HEK293T (cell line): ENCODE measurements around the gene NOTCH1.

Source experiments
- CTCF ChIA-PET: fragments of 350-600 bp; formaldehyde crosslinking; extraction: SDS; loops from one replicate; lab custom pipeline; 2021; ENCODE audit warnings: antibody characterized with exemption, inconsistent platforms; lab: Yijun Ruan, JAX
- POLR2A ChIA-PET: fragments of 350-600 bp; formaldehyde crosslinking; extraction: SDS; loops from one replicate; lab custom pipeline; 2020; ENCODE audit warnings: antibody characterized with exemption, inconsistent platforms; lab: Yijun Ruan, JAX
- DNase-seq: peaks from one replicate; pipeline ENCODE4 v3.0.0; 2012; ENCODE audit warnings: mixed read lengths; ENCODE audit errors: extremely low spot score
- ARNT ChIP-seq: fragments of 450-650 bp; IDR thresholded peaks from 2 replicates; pipeline ENCODE4 v1.6.1; 2017; ENCODE audit warnings: mild to moderate bottlenecking
- BHLHE40 ChIP-seq: fragments of 450-650 bp; IDR thresholded peaks from 2 replicates; pipeline ENCODE4 v1.6.1; 2016; ENCODE audit warnings: mild to moderate bottlenecking, moderate library complexity, borderline replicate concordance
- CTBP1 ChIP-seq: fragments of 450-650 bp; IDR thresholded peaks from 2 replicates; pipeline ENCODE4 v1.6.1; 2016; ENCODE audit warnings: borderline replicate concordance
- ELF4 ChIP-seq: fragments of 450-650 bp; IDR thresholded peaks from 2 replicates; pipeline ENCODE4 v1.6.1; 2017; ENCODE audit warnings: antibody characterized with exemption
- FOXA1 ChIP-seq: fragments of 450-650 bp; IDR thresholded peaks from 2 replicates; pipeline ENCODE4 v1.6.1; 2016; ENCODE audit warnings: mild to moderate bottlenecking
- FOXK2 ChIP-seq: fragments of 450-650 bp; IDR thresholded peaks from 2 replicates; pipeline ENCODE4 v1.6.1; 2016; ENCODE audit warnings: mild to moderate bottlenecking
- FOXM1 ChIP-seq: fragments of 450-650 bp; IDR thresholded peaks from 2 replicates; pipeline ENCODE4 v1.6.1; 2017; ENCODE audit warnings: mild to moderate bottlenecking, borderline replicate concordance
- HDGF ChIP-seq: fragments of 450-650 bp; IDR thresholded peaks from 2 replicates; pipeline ENCODE4 v1.6.1; 2017; ENCODE audit warnings: antibody characterized with exemption, borderline replicate concordance
- L3MBTL2 ChIP-seq: fragments of 450-650 bp; conservative IDR thresholded peaks from 2 replicates; pipeline ENCODE4 v1.6.1; 2016; ENCODE audit warnings: mild to moderate bottlenecking
- LEF1 ChIP-seq: fragments of 450-650 bp; IDR thresholded peaks from 2 replicates; pipeline ENCODE4 v1.6.1; 2017; ENCODE audit warnings: mild to moderate bottlenecking, borderline replicate concordance
- NFRKB ChIP-seq: fragments of 450-650 bp; IDR thresholded peaks from 2 replicates; pipeline ENCODE4 v1.6.1; 2016; ENCODE audit warnings: mild to moderate bottlenecking, moderate library complexity
- SP1 ChIP-seq: fragments of 450-650 bp; IDR thresholded peaks from 2 replicates; pipeline ENCODE4 v1.6.1; 2017
- SUZ12 ChIP-seq: fragments of 450-650 bp; IDR thresholded peaks from 2 replicates; pipeline ENCODE4 v1.6.1; 2016; ENCODE audit warnings: mild to moderate bottlenecking
- TARDBP ChIP-seq: fragments of 450-650 bp; IDR thresholded peaks from 2 replicates; pipeline ENCODE4 v1.6.1; 2016
- ZNF384 ChIP-seq: fragments of 450-650 bp; IDR thresholded peaks from 2 replicates; pipeline ENCODE4 v1.6.1; 2016
- TF ChIP-seq, protein P1 (sequence below): fragments of 450-650 bp; IDR thresholded peaks from 2 replicates; pipeline ENCODE4 v1.6.1; 2016

NOTCH1 gene

DNA sequence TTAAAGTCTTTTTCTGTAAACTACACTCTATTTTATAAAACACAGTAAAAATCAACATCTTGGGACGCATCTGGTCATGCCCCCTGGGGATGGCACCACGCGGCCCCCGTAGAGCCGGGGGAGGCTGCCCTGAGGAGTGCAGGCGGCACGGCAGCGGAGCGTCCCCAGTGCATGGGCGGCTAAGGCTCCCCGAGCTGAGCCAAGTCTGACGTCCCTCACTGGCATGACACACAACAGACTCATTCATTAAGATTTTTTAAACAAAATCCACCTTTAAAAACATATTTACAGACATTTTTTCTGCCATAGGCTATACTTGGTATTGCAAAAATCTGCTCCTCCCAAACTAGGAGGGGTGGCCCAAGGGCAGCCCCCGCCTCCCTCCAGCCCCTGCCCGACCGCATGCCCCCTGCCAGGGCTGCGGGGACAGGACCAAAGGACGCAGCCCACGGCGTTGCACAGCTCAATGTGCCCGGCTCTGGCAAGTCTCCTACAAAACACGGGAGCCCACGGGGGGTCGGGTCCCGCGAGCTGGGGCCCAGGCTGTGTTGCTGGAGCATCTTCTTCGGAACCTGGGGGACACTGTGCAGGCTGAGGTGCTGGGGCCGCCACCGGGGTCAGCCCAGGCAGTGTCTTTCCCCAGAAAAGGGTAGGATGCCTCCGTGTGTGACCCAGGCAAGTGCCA is 51.2 kb downstream of the NOTCH1 start:
- CTCF ChIA-PET = no interaction called here
- POLR2A ChIA-PET = no interaction called here
- TF ChIP-seq FOXK2 = no peak
- TF ChIP-seq SUZ12 = no peak
- no peak for TF ChIP-seq ZNF384
- TF ChIP-seq BHLHE40 = no peak
- no peak for TF ChIP-seq HDGF
- TF ChIP-seq L3MBTL2 = no peak
- no peak for DNase-seq

DNA sequence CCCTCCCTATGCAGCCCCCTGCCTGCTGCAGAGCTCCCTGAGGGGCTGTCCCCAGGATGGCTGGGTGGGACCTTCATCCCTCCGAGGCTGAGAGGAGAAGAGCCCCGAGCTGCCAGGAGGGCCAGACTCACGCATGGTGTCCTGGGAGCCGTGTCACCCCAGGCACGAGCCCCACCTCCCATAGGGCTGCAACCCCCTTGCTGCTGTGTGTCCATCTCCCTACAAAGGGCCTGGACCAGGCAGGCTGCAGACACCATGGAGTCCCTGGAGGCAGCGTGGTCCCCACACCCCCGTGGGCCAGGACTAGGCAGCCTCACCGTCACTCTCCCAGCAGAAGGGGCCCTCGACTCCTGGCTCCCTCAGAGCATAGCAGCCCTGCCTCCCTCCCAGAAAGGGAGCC is 51.8 kb downstream of the NOTCH1 start:
- ChIA-PET POLR2A (no interaction called here), CTCF (no interaction called here)
- no peak for DNase-seq
- no peak for TF ChIP-seq BHLHE40
- TF ChIP-seq, protein P1, sequence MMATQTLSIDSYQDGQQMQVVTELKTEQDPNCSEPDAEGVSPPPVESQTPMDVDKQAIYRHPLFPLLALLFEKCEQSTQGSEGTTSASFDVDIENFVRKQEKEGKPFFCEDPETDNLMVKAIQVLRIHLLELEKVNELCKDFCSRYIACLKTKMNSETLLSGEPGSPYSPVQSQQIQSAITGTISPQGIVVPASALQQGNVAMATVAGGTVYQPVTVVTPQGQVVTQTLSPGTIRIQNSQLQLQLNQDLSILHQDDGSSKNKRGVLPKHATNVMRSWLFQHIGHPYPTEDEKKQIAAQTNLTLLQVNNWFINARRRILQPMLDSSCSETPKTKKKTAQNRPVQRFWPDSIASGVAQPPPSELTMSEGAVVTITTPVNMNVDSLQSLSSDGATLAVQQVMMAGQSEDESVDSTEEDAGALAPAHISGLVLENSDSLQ = no peak
- no peak for TF ChIP-seq FOXK2
- no peak for TF ChIP-seq HDGF
- TF ChIP-seq ZNF384 = no peak
- no peak for TF ChIP-seq CTBP1
- TF ChIP-seq ARNT = no peak
- TF ChIP-seq FOXM1 = no peak
- no peak for TF ChIP-seq LEF1
- TF ChIP-seq TARDBP = no peak
- no peak for TF ChIP-seq FOXA1

DNA sequence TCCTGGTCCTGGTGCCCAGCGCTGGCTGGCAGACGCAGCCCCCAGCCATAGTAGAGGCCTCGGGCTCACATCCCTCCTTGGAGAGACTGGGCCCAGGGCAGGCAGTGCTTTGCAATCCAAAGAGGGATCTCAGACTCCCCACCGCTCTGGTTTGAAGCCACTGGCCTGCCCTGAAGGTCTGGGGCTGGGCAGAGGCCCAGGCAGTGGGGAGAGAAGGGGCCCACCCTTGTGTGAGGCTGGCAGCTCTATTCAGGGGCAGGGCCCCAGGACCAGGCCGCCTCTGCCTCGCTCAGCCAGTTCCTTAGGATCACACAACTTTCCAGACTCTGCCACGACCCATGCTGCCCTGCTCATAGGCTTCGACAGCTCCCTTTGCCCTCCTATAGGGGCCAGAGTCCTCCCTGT is 52.3 kb downstream of the NOTCH1 start:
- TF ChIP-seq HDGF (no peak), CTBP1 (no peak), ELF4 (no peak), ARNT (no peak), FOXA1 (no peak), SP1 (no peak), FOXM1 (no peak), TARDBP (no peak), LEF1 (no peak), L3MBTL2 (no peak), NFRKB (no peak), ZNF384 (no peak), BHLHE40 (no peak), FOXK2 (no peak)
- TF ChIP-seq, protein P1 = no peak
- ChIA-PET POLR2A (no interaction called here), CTCF (no interaction called here)
- no peak for DNase-seq

DNA sequence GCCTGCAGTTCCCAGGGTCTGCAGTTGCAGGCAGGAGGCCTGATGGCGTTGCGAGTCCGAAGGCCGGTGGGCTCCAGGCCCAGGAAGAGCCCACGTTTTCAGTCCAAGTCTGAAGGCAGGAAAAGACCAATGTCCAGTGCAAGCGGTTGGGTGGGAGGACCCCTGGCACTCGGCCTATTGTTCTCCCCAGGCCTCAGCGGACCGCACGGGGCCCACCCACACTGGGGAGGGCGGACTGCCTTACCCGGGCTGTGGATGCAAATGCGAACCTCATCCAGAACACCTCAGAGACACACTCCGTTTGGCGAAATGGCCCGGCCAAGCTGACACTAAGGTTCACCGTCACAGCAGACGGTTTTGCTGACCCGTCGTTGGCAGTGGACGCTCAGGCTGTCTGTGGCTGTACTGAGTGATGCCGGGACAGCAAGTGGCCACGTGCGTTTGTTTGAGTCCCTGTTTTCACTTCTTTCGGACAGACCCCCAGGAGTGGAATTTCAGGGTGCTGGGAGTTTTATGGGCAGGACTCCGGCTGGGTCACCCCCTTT is 52.8 kb downstream of the NOTCH1 start:
- ChIA-PET CTCF (no interaction called here), POLR2A (no interaction called here)
- TF ChIP-seq BHLHE40 (no peak), L3MBTL2 (no peak), SP1 (no peak), ARNT (no peak), SUZ12 (no peak), FOXA1 (no peak), HDGF (no peak), TARDBP (no peak), ELF4 (no peak)
- DNase-seq = no peak

DNA sequence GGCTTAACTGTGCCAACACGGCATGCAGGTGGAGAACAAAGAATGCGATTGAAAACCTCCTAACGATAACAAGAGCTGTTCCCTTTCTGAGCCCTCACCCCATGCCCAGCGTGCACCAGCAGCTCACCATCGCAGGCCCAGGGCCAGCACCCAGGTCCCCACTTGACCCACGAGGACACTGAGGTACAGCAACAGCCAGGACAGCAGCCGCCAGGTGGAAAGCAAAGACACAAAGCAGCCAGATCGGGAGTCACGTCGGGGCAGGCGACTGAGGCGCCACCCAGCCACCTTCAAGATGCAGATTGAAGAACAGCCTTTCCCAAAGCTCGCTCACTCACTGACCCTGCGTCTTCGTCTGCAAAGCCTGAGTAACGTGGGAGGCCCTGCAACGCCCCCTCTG is 56.1 kb downstream of the NOTCH1 start:
- POLR2A ChIA-PET = interaction anchor here (1.4 kb wide), 1 partner anchor 142 kb away, joined by 3 read pairs; no protein-coding TSS in a partner anchor
- TF ChIP-seq FOXM1 = no peak
- no peak for TF ChIP-seq SP1
- TF ChIP-seq TARDBP = no peak
- no peak for TF ChIP-seq SUZ12
- no peak for TF ChIP-seq ARNT
- no peak for TF ChIP-seq ELF4
- TF ChIP-seq NFRKB = no peak
- no peak; the same call in 1 of the 2 replicates for TF ChIP-seq ZNF384
- TF ChIP-seq CTBP1 = no peak

DNA sequence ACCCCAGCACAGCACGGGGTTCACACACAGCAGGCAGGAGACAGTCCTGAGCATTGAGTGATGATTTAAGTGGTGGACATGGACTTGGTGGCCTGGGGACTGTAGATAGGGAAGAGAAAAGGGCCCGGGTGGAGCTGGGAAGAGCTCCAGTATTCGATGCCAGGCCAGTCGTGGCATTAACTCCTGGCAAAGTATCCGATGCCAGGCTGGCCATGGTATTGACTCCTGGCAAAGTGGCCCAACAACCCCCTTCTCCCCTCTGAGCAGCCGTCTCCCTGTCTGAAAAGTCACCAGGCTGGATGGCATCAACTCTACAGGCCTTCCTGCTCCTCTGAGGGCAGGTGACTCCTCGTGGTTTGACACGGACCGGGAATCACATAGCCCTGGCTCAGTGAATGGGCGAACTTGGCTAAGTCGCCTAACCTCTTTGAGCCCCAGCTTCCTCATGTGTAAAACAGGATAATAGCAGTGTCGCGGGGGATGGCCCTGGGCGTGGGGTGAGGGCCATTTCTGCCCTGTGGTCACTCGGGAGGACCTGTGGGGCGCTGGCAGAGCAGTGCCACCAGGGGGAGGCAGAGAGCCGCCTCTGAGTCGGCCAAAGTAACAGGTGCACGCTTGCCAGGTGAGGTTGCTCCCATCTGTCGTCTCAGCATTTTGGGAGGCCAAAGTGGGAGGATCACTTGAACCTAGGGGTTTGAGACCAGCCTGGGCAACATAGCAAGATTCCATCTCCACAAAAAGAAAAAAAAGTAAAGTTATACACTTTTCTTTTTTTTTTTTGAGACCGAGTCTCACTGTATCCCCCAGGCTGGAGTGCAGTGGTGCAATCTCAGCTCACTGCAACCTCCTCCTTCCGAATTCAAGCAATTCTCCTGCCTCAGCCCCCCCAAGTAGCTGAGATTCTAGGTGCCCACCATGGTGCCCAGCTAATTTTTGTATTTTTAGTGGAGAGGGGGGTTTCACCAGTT is 57.3 kb downstream of the NOTCH1 start:
- DNase-seq = peak; percentile 63
- CTCF ChIA-PET = interaction anchor here (0.6 to 2.5 kb wide), 6 partner anchors 75 to 300 kb away, joined by 3 to 10 read pairs (median 4); no protein-coding TSS in a partner anchor
- TF ChIP-seq SP1 (no peak), BHLHE40 (no peak), NFRKB (no peak), ZNF384 (no peak; the same call in none of the 2 replicates), ELF4 (no peak), HDGF (no peak), CTBP1 (no peak; the same call in 1 of the 2 replicates), L3MBTL2 (no peak), FOXA1 (no peak), LEF1 (no peak), SUZ12 (no peak), FOXM1 (no peak), FOXK2 (no peak), TARDBP (no peak), ARNT (no peak)
- TF ChIP-seq, protein P1 = no peak
- POLR2A ChIA-PET = interaction anchor here (1.4 kb wide), 1 partner anchor 143 kb away, joined by 3 read pairs; no protein-coding TSS in a partner anchor

More for the DNA sequence above, 56.1 kb downstream of the NOTCH1 start:
- CTCF ChIA-PET = interaction anchor here (0.7 to 2.5 kb wide), 4 partner anchors 8 to 142 kb away, joined by 3 to 9 read pairs (median 4); no protein-coding TSS in a partner anchor
- no peak for DNase-seq
